Mammary epithelial cell (primary cell): ENCODE data around the gene CELSR2.

Source experiments
- CTCF ChIP-seq, 2 donors: IDR thresholded peaks in 1 of 2; conservative IDR thresholded peaks in 1 of 2; 2 replicates each; pipeline ENCODE4 v1.5.1; 2011 to 2012; ENCODE audit warnings: inconsistent platforms in 2 of 2, low read length in 2 of 2, mild to moderate bottlenecking in 2 of 2, control low read depth in 1 of 2, low read depth in 1 of 2; ENCODE audit not compliant: insufficient read depth in 1 of 2; ENCODE audit errors: extremely low read depth in 1 of 2
- EZH2 ChIP-seq: IDR thresholded peaks from 2 replicates; pipeline ENCODE4 v1.6.1; 2012; ENCODE audit warnings: low read length, inconsistent platforms, borderline replicate concordance

- no peak for TF ChIP-seq EZH2
- peak; percentile 85 to 91 for TF ChIP-seq CTCF (conservative IDR thresholded peaks at IDR 0.05 in 1 of 2, IDR thresholded peaks at IDR 0.05 in 1 of 2; ENCODE audit: extremely low read depth in 1 of 2, insufficient read depth in 1 of 2, low read depth in 1 of 2, low read length in 2 of 2)
These were observed 48.1 kb upstream of the CELSR2 start for GRCh38 chr1:109201123-109201703.
